ENCODE data around the gene CLSTN2. TPM values are rescaled to one million over a fixed set of nuclear protein-coding genes. Genes with fewer than 3 reads are reported as not detected.

Gene CLSTN2
- total RNA-seq, 2 donors from 2014 or later: 3.5 to 60.3 TPM

DNA sequence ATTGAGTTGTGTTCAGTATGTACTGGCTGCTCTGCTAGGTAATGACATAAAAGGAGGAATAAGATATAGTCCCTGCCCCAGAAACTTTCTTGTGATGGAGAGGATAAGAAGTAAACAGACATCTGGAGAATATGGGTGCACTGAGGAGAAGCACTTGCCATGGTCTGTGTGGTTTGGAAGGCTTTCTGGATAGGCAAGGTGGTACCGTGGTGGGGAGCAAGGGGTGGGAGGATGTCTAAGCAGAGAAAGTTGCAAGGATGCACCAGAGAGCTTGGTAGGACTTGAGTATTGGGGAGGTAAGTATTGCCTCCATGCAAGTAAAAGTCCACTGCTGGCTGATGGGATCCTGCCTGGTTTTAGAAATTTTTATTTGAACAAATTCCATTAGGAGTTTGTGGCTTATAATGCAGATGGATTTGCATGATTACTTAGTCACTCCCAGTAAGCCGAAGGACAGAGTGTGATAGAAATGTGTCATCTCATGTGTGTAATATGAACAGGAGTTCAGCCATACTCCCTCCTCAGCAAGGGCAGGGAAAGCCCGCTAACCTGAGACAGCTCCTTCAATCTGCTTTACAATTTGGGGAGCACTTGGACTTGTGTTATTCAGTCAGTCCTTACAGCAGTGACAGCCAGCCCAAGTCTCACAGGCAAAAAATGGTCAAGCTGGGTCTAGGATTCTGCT lies 53.6 kb downstream of the CLSTN2 start:
- no peaks in the 10 kb centered on the region for H3K36me3 ChIP-seq
- intact Hi-C loops (cut with DNase I): no loop called here
- H3K4me1 ChIP-seq (replicated peaks): no peaks in the 10 kb centered on the region
- 92% methylated on average over 3 of the region's 3 CpGs for WGBS
- no peaks in the 10 kb centered on the region for H3K27me3 ChIP-seq (replicated peaks; ENCODE audit: insufficient read depth)
- TF ChIP-seq POLR2AphosphoS5 (IDR thresholded peaks at IDR 0.05) (no peak), CTCF (IDR thresholded peaks at IDR 0.05) (no peak), POLR2A (IDR thresholded peaks at IDR 0.05) (no peak)
- no peak overlapping the region for H3K27ac ChIP-seq
- H3K9me3 ChIP-seq: no peaks in the 10 kb centered on the region
- DNase-seq (ENCODE audit: low spot score): no peak
- H3K4me3 ChIP-seq: no peak overlapping the region

DNA sequence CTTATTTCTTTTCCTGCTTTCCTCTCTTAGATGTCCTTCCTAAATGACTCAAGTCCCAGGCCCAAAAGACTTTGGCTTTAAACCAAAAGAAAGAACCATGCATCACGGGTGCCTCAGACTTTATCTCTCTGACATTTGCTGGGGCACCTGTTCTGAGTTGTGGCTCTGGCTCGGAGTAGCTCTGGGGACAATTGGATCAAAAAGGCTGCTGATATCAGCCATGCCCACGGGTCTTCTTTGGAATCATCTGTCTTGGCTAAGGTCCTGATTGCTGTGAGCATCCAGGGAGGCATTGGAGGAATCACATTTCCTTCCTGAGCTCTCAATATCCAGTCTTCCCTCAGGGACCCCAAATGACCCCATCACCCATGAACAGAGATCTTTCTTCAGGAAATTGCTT lies 59.9 kb downstream of the CLSTN2 start:
- intact Hi-C loops (cut with DNase I): no loop called here
- no peaks in the 10 kb centered on the region for H3K4me1 ChIP-seq (replicated peaks)
- no peaks in the 10 kb centered on the region for H3K27me3 ChIP-seq (replicated peaks; ENCODE audit: insufficient read depth)
- WGBS: 65% methylated on average over 3 of the region's 3 CpGs
- H3K27ac ChIP-seq: no peak overlapping the region
- H3K4me3 ChIP-seq: no peak overlapping the region
- no peaks in the 10 kb centered on the region for H3K36me3 ChIP-seq
- H3K9me3 ChIP-seq: no peaks in the 10 kb centered on the region
- no peak for DNase-seq (ENCODE audit: low spot score)
- TF ChIP-seq POLR2A (IDR thresholded peaks at IDR 0.05): no peak
- TF ChIP-seq POLR2AphosphoS5 (IDR thresholded peaks at IDR 0.05): no peak
- TF ChIP-seq CTCF (IDR thresholded peaks at IDR 0.05): no peak

DNA sequence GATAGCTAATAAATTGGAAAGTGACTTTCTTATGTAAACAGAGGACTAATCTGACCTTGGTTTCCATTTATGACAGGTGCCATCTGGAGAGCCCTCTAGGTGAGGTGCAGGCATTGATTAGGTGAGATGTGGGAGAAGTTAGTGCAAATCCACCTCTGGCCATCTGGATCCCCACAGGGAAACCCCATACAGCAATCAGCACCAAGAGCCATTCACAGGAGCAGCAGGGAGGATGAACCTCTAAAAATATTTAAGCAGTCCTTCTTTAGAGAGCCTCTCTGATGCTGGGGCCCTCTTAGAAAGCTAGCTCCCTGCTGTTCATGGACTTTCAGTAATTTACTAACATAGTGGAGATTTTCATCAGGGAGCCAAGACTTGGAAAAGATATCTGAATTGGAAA lies 69.3 kb downstream of the CLSTN2 start:
- Histone ChIP-seq H3K4me3 (no peak overlapping the region), H3K27ac (no peak overlapping the region), H3K4me1 (replicated peaks) (no peaks in the 10 kb centered on the region), H3K27me3 (replicated peaks; ENCODE audit: insufficient read depth) (no peaks in the 10 kb centered on the region), H3K36me3 (no peaks in the 10 kb centered on the region), H3K9me3 (no peaks in the 10 kb centered on the region)
- TF ChIP-seq CTCF (IDR thresholded peaks at IDR 0.05): no peak
- no peak for TF ChIP-seq POLR2AphosphoS5 (IDR thresholded peaks at IDR 0.05)
- TF ChIP-seq POLR2A (IDR thresholded peaks at IDR 0.05): no peak
- no peak for DNase-seq (ENCODE audit: low spot score)
- intact Hi-C loops (cut with DNase I): no loop called here

DNA sequence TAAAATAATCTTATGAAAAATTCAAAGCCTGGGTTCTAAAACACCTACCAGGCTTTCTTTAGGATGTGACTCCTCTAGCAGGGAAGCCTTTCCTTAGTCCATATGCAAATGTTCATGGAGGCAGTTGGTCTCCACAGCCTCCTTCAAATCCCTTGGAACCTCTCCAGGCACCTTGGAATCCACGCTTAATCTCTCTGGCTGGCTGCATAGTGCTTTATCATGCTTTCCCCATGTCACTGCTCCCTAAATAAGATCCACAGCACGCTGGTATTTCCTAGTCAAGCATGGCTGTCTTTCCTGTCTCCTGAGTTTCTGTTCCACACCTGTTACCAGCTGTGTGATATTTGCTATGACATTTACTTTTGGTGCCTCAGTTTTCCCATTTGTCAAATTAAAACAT lies 71.3 kb downstream of the CLSTN2 start:
- no peak overlapping the region for H3K27ac ChIP-seq
- no peaks in the 10 kb centered on the region for H3K27me3 ChIP-seq (replicated peaks; ENCODE audit: insufficient read depth)
- 58% methylated on average over 2 of the region's 2 CpGs for WGBS
- no peak for DNase-seq (ENCODE audit: low spot score)
- H3K4me3 ChIP-seq: no peak overlapping the region
- intact Hi-C loops (cut with DNase I): no loop called here
- no peaks in the 10 kb centered on the region for H3K36me3 ChIP-seq
- no peak for TF ChIP-seq CTCF (IDR thresholded peaks at IDR 0.05)
- no peak for TF ChIP-seq POLR2AphosphoS5 (IDR thresholded peaks at IDR 0.05)
- TF ChIP-seq POLR2A (IDR thresholded peaks at IDR 0.05): no peak
- no peaks in the 10 kb centered on the region for H3K4me1 ChIP-seq (replicated peaks)
- no peaks in the 10 kb centered on the region for H3K9me3 ChIP-seq

DNA sequence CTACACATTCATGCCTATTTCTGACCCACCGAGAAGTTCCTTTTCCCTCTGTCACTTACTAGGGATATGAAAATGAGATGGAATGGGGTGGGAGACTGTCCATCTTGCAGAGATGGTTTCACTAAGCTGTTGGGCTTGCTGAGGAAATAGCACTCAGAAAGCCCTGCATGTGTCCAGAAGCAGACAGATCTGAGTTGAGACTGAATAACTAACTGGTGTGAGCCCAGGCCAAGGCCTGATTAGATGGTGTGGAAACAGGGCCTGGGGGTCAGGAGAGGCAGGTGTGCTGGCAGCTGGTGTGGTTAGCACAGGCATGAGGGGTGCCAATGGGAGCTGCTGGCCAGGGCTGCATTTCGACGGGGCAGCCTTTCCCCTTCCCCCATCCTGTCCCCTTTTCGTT lies 72.1 kb downstream of the CLSTN2 start:
- Histone ChIP-seq H3K27ac (no peak overlapping the region), H3K27me3 (replicated peaks; ENCODE audit: insufficient read depth) (no peaks in the 10 kb centered on the region), H3K4me3 (no peak overlapping the region), H3K4me1 (replicated peaks) (no peaks in the 10 kb centered on the region), H3K9me3 (no peaks in the 10 kb centered on the region), H3K36me3 (no peaks in the 10 kb centered on the region)
- no peak for TF ChIP-seq CTCF (IDR thresholded peaks at IDR 0.05)
- TF ChIP-seq POLR2A (IDR thresholded peaks at IDR 0.05): no peak
- no peak for TF ChIP-seq POLR2AphosphoS5 (IDR thresholded peaks at IDR 0.05)
- intact Hi-C loops (cut with DNase I): no loop called here
- 91% methylated on average over 4 of the region's 4 CpGs for WGBS
- DNase-seq (ENCODE audit: low spot score): no peak

Measured in prostate gland (tissue), 2 donors.